Measurements from ENCODE around the gene TPCN2.

The TPCN2 gene

DNA sequence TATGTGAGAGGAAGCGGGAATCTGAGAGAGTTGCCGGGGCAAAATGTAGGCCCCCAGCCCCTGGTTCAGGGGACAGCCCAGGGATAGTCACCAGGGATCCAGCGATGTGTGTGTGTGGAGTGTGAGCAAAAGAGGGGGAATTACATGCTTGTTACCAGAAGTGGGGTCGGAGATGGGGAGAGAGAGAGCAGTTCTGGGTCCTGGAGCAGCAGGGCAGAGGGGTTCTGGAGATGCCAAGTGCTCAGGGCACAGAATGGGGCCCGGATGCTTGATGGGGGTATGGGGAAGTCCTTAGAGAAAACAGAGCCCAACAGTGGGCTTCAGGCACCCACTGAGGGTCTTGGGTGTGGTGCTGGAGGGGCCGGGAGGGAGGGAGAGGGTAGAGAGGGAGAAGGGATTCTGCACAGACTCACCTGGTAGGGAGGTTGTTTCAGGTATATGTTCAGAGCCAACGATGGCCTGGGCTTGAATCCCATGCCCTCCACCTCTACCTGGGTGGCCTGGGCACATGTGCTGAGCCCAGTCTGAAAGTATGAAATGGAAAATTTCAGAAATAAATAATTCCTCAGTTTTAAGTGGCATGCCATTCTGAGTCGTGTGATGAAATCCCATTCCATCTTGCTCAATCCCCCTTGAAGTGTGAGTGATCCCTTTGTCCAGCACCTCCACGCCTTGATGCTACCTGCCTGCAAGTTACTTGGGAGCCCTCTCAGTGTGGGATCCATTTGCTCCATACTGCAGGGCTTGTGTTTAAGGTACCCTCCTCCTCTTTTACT, 119.4 kb downstream of the TPCN2 start:
- DNase-seq = no peak

GRCh38 chr11:69169479-69169878, 120.7 kb downstream of the TPCN2 start:
- no peak for DNase-seq

DNA sequence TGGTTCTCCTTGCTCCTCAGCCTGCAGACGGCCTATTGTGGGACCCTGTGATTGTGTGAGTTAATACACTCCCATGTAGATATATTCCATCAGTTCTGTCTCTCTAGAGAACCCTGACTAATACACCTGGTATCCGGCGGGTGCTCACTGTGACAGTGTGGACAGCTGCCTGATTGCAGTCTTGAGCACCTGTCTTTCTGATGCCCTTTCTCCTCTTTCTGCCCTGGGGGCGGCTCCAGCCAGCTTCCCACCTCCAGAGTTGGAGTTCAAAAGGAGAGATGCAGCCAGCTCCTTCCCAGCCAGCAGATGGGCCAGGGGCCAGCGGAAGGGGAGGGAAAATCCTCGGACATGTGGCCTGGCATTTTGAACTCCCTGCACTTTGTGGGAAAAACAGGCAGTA, 122.0 kb downstream of the TPCN2 start:
- no peak for DNase-seq

- DNase-seq = no peak
Observed at GRCh38 chr11:69171476-69172240, 122.9 kb downstream of the TPCN2 start.

GRCh38 chr11:69172674-69173073, 123.9 kb downstream of the TPCN2 start:
- DNase-seq = no peak

- no peak for DNase-seq
Observed at GRCh38 chr11:69173331-69173730, 124.6 kb downstream of the TPCN2 start.

DNA sequence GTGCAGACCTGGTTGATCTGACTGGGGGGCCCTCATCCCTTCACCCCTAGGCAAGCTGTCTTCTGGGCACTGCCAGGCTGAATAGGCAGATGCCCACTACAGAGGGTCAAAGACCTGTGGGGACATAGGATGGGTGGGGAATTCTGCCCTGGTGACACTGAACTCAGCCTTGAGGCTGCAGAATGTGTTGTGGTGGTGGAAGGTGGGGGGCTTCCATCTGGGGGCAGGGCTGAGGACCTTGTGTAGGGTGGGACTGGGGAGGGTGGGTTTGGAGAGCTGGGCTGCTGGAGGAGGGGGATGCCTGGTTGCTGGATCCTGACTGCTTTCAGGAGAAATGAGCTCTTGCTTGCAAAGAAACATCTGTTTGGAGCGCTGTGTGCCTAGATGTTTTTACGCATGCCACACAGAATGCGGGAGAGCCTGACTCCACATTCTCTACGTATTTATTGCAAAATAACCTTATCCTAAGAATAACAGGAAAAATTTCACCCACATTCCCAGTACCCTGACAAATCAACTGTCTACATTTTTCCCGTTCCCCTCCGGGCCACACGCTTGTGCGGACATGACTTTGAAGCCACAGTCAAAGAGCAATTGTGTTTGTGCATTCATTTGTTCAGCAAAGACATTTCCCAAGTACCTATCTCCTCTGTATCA, 125.3 kb downstream of the TPCN2 start:
- DNase-seq = no peak

GRCh38 chr11:69174841-69175240, 126.1 kb downstream of the TPCN2 start:
- DNase-seq = no peak

DNA sequence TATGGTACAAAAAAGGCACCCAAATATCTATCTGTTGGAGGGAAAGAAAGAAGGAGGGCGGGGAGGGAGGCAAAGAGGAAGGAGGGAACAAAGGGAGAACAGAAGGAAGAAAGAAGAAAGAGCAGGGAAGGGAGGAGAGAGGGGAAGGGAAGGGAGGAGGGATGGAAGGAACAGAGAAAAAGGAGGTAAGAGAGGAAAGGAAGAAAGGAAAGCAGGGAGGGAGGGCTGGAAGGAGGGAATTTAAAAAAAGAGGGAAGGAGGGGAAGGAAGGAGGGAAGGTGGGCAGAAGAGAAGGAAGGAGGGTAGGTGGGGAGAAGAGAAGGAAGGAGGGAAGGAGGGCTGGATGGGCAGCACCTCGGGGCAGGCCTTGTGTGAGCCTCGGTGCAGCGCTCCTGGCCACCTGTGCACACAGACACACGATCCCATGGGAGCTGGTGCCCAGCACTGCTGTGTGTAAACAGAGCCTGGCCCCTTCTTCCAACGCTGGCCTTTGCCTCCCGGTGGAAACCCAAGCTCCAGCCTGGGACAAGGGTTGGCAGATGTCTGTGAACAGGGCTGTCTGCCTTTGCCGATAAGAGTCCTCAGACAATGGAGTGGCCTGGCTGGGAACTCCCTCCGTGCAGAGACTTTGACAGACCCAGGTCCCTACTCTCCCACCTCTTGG, 130.2 kb downstream of the TPCN2 start:
- no peak for DNase-seq

GRCh38 chr11:69180226-69180625, 131.5 kb downstream of the TPCN2 start:
- no peak for DNase-seq

GRCh38 chr11:69180726-69181125, 132.0 kb downstream of the TPCN2 start:
- no peak for DNase-seq

DNA sequence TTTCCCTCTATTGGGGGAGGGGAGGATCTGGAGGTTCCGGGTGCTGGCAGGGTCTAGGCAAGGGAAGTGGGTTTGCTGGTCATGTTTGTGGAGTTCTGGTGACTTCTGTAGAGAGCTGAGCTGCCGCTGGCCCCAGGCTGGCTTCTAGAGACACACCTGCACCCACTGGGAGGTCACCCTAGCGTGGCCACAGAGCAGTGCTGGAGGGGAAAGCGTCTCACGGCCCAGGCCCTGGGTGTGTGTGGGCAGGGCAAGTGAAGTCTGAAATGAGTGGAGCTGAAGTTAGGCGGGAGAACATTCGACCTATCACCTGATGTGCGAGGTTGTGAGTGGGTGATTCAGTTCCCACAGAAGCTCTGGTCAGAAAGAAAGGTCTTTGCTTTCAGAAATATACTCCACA, 134.9 kb downstream of the TPCN2 start:
- DNase-seq = no peak
